SK-N-SH treated with all-trans-retinoic acid at 6 μM for 48 hours (cell line): ENCODE data around the gene KIZ.

Source experiments
- ARNTL ChIP-seq: fragments of 450-650 bp; formaldehyde crosslinking; IDR thresholded peaks from 2 replicates; pipeline ENCODE4 v1.5.0; 2020; ENCODE audit warnings: low read depth, mild to moderate bottlenecking, moderate library complexity, borderline replicate concordance
- CREB5 ChIP-seq: fragments of 250-450 bp; sonication (Bioruptor Pico); IDR thresholded peaks from 2 replicates; pipeline ENCODE4 v1.5.1; 2020; ENCODE audit warnings: low read depth, mild to moderate bottlenecking, moderate library complexity
- ESRRG ChIP-seq: fragments of 250-450 bp; sonication (Bioruptor Pico); IDR thresholded peaks from 2 replicates; pipeline ENCODE4 v1.6.1; 2021; ENCODE audit warnings: mild to moderate bottlenecking
- OSR1 ChIP-seq: fragments of 250-450 bp; sonication (Bioruptor Pico); IDR thresholded peaks from 2 replicates; pipeline ENCODE4 v1.8.0; 2022; ENCODE audit warnings: moderate library complexity, mild to moderate bottlenecking, inconsistent platforms
- PATZ1 ChIP-seq: fragments of 250-450 bp; sonication (Bioruptor Pico); IDR thresholded peaks from 2 replicates; pipeline ENCODE4 v1.8.0; 2020; ENCODE audit warnings: mild to moderate bottlenecking, moderate library complexity, borderline replicate concordance
- TCF4 ChIP-seq: fragments of 250-450 bp; sonication (Bioruptor Pico); IDR thresholded peaks from 2 replicates; pipeline ENCODE4 v1.8.0; 2021; ENCODE audit warnings: mild to moderate bottlenecking, moderate library complexity, borderline replicate concordance
- TSHZ2 ChIP-seq: fragments of 250-450 bp; sonication (Bioruptor Pico); IDR thresholded peaks from 2 replicates; pipeline ENCODE4 v1.5.0; 2020; ENCODE audit warnings: mild to moderate bottlenecking, moderate library complexity
- ZFP3 ChIP-seq: fragments of 250-450 bp; sonication (Bioruptor Pico); IDR thresholded peaks from 2 replicates; pipeline ENCODE4 v1.5.0; 2020; ENCODE audit warnings: mild to moderate bottlenecking, moderate library complexity
- ZFP30 ChIP-seq: fragments of 450-650 bp; formaldehyde crosslinking; IDR thresholded peaks from 2 replicates; pipeline ENCODE4 v1.5.0; 2022; ENCODE audit warnings: mild to moderate bottlenecking, moderate library complexity

- TF ChIP-seq CREB5 (CRISPR knock-in tag) (no peak), ARNTL (no peak), ZFP3 (CRISPR knock-in tag) (no peak), PATZ1 (no peak), TCF4 (CRISPR knock-in tag) (no peak), OSR1 (no peak), ZFP30 (CRISPR knock-in tag) (no peak), ESRRG (no peak), TSHZ2 (CRISPR knock-in tag) (no peak)
Measured at GRCh38 chr20:21104466-21104761, 21.5 kb upstream of the KIZ start.
